GM19372 (cell line): ENCODE data around the gene PLEKHD1.
"Not testable (repeated sequence)": the region's sequence is repeated elsewhere in the genome, so short reads cannot be mapped to it uniquely, and the experiment has no call there.

Experiments used
- ATAC-seq: cut with Tn5 transposase; IDR thresholded peaks from one replicate; pipeline ENCODE4 v1.9.1; 2021; ENCODE audit warnings: mild to moderate bottlenecking, low read depth, moderate library complexity; ENCODE audit not compliant: unreplicated experiment

Gene PLEKHD1

GRCh38 chr14:69484444-69485314 is at the start of gene PLEKHD1:
PLEKHD1 (plus strand) TSS chr14:69484728; CDS start chr14:69484966, 238 bp downstream.
- no peak for ATAC-seq

- no peak for ATAC-seq
These were observed 44.8 kb upstream of the PLEKHD1 start for GRCh38 chr14:69439521-69440270.

GRCh38 chr14:69441948-69442347 is 42.6 kb upstream of the PLEKHD1 start:
- no peak for ATAC-seq

- no peak for ATAC-seq
These were observed 41.2 kb upstream of the PLEKHD1 start for GRCh38 chr14:69443296-69443805.

GRCh38 chr14:69449216-69449615 is 35.3 kb upstream of the PLEKHD1 start:
- ATAC-seq, result no peak

GRCh38 chr14:69451941-69452340 is 32.6 kb upstream of the PLEKHD1 start:
- ATAC-seq, result no peak

GRCh38 chr14:69458350-69458749 is 26.2 kb upstream of the PLEKHD1 start:
- no peak for ATAC-seq

- ATAC-seq, result no peak
These were observed 25.4 kb upstream of the PLEKHD1 start for GRCh38 chr14:69459122-69459521.

GRCh38 chr14:69460093-69460701 is 24.3 kb upstream of the PLEKHD1 start:
- no peak for ATAC-seq

GRCh38 chr14:69464379-69464778 is 20.1 kb upstream of the PLEKHD1 start:
- no peak for ATAC-seq

- no peak for ATAC-seq
These were observed 19.7 kb upstream of the PLEKHD1 start for GRCh38 chr14:69464829-69465228.

- no peak for ATAC-seq
These were observed 15.6 kb upstream of the PLEKHD1 start for GRCh38 chr14:69468949-69469348.

- no peak for ATAC-seq
These were observed 13.1 kb upstream of the PLEKHD1 start for GRCh38 chr14:69471436-69471835.

GRCh38 chr14:69471916-69472315 is 12.6 kb upstream of the PLEKHD1 start:
- no peak for ATAC-seq

GRCh38 chr14:69473260-69473659 is 11.3 kb upstream of the PLEKHD1 start:
- ATAC-seq, result no peak

- no peak for ATAC-seq
These were observed 10.6 kb upstream of the PLEKHD1 start for GRCh38 chr14:69473946-69474345.

- no peak for ATAC-seq
These were observed 9.2 kb upstream of the PLEKHD1 start for GRCh38 chr14:69475194-69475818.

- ATAC-seq, result not testable (repeated sequence)
These were observed 7.6 kb upstream of the PLEKHD1 start for GRCh38 chr14:69476824-69477450.

GRCh38 chr14:69478055-69478454 is 6.5 kb upstream of the PLEKHD1 start:
- ATAC-seq, result not testable (repeated sequence)

GRCh38 chr14:69479696-69480095 is 4.8 kb upstream of the PLEKHD1 start:
- no peak for ATAC-seq
